ENCODE data around the gene AMMECR1. TPM values are rescaled to one million over a fixed set of nuclear protein-coding genes. Genes with fewer than 3 reads are reported as not detected.

Gene AMMECR1
- total and polyA plus RNA-seq, 4 donors: 3.5 to 14.0 (median 5.7) TPM

DNA sequence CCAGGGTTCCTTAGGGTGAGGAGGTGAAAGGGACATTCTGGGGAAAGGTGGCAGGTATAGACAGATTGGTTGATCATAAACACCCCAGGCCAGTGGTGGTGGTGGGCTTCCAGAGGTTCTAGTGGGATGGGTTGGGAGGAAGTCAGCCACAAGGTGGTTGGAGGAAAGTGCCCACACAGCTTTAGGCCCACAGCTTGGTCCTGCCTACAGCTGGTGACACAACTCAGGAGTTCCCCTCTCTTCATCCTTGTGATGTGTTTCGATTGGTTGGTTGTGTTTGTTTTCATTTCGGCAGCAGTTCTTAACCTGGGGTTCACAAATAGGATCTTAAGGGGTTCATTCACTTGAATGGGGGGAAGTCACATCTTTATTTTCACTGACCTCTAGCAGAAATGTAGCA lies 158.0 kb downstream of the AMMECR1 start:
- H3K4me1 ChIP-seq (ENCODE audit: control insufficient read depth in 5 of 5, insufficient read depth in 5 of 5, low read length in 5 of 5): peaks cover 0 to 2% (median 0%) of the 10 kb centered on the region in 5 donors
- H3K9ac ChIP-seq (ENCODE audit: insufficient read depth in 1 of 2, low read length in 2 of 2): no peak overlapping the region
- H3K9me3 ChIP-seq (ENCODE audit: control insufficient read depth in 4 of 4, insufficient read depth in 3 of 4, low read length in 3 of 4): peaks cover 0 to 2% (median 0%) of the 10 kb centered on the region in 4 donors
- H3K27ac ChIP-seq (ENCODE audit: low read depth in 1 of 2, low read length in 1 of 2): no peak overlapping the region
- no peaks in the 10 kb centered on the region for H3K36me3 ChIP-seq (ENCODE audit: control insufficient read depth in 4 of 4, insufficient read depth in 4 of 4, low read length in 4 of 4)
- H3K4me3 ChIP-seq: no peak overlapping the region
- TF ChIP-seq, protein P1, sequence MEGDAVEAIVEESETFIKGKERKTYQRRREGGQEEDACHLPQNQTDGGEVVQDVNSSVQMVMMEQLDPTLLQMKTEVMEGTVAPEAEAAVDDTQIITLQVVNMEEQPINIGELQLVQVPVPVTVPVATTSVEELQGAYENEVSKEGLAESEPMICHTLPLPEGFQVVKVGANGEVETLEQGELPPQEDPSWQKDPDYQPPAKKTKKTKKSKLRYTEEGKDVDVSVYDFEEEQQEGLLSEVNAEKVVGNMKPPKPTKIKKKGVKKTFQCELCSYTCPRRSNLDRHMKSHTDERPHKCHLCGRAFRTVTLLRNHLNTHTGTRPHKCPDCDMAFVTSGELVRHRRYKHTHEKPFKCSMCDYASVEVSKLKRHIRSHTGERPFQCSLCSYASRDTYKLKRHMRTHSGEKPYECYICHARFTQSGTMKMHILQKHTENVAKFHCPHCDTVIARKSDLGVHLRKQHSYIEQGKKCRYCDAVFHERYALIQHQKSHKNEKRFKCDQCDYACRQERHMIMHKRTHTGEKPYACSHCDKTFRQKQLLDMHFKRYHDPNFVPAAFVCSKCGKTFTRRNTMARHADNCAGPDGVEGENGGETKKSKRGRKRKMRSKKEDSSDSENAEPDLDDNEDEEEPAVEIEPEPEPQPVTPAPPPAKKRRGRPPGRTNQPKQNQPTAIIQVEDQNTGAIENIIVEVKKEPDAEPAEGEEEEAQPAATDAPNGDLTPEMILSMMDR (IDR thresholded peaks at IDR 0.05; ENCODE audit: control extremely low read depth, extremely low read depth): no peak
- WGBS, 2 donors: 67 to 86% methylated on average over 2 of the region's 2 CpGs
- DNase-seq (no peak), ATAC-seq (ENCODE audit: insufficient read depth, low FRiP score) (no peak)
- peaks cover 0 to 20% (median 0%) of the 10 kb centered on the region in 3 donors for H3K27me3 ChIP-seq (ENCODE audit: control insufficient read depth in 3 of 3, insufficient read depth in 3 of 3, low read length in 2 of 3)

DNA sequence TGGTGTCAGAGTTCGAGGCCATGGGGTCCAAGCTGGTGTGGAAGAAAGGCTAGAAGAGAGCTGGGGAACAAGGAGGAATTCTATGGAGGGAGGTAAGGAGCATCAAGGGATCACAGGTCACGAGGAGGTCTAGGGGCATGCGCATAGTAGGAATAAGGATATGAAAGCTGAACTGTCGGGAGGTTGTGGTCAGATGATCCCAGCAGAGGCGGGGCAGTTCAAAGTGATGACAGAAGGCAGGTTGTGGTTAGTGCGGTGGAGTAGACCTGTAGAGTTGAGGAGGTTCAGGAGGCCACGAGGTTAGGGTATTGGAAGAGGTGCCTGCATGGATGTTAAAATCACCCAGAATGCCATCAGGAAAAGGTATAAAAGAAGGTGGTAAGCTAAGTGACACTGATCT lies 158.7 kb downstream of the AMMECR1 start:
- H3K4me3 ChIP-seq: no peak overlapping the region
- 65 to 76% methylated on average over 7 of the region's 7 CpGs for WGBS, 2 donors
- peaks cover 0 to 2% (median 0%) of the 10 kb centered on the region in 4 donors for H3K9me3 ChIP-seq (ENCODE audit: control insufficient read depth in 4 of 4, insufficient read depth in 3 of 4, low read length in 3 of 4)
- TF ChIP-seq, protein P1 (IDR thresholded peaks at IDR 0.05; ENCODE audit: control extremely low read depth, extremely low read depth): no peak
- H3K27me3 ChIP-seq (ENCODE audit: control insufficient read depth in 3 of 3, insufficient read depth in 3 of 3, low read length in 2 of 3): peaks cover 0 to 20% (median 0%) of the 10 kb centered on the region in 3 donors
- H3K36me3 ChIP-seq (ENCODE audit: control insufficient read depth in 4 of 4, insufficient read depth in 4 of 4, low read length in 4 of 4): no peaks in the 10 kb centered on the region
- H3K4me1 ChIP-seq (ENCODE audit: control insufficient read depth in 5 of 5, insufficient read depth in 5 of 5, low read length in 5 of 5): peaks cover 0 to 2% (median 0%) of the 10 kb centered on the region in 5 donors
- no peak overlapping the region for H3K9ac ChIP-seq (ENCODE audit: insufficient read depth in 1 of 2, low read length in 2 of 2)
- DNase-seq (no peak), ATAC-seq (ENCODE audit: insufficient read depth, low FRiP score) (no peak)
- no peak overlapping the region for H3K27ac ChIP-seq (ENCODE audit: low read depth in 1 of 2, low read length in 1 of 2)

DNA sequence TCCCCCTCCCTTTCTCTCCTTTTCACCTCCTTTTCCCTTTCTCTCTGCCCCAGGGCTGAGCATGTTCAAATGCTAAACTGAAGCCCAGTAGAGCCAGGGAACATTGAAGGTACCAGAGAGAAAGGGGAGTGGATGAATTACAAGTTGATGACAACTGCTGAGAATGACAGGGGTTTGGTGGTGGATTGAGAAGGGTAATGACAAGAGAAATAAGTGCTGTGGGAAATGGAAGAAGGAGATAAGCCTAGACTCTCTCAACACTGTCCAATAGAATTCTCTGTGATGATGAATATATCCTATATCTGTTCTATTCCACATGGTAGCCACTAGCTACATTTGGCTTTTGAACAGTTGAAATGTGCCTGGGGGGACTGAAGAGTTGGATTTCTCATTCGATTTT lies 160.4 kb downstream of the AMMECR1 start:
- ATAC-seq (ENCODE audit: insufficient read depth, low FRiP score): no peak

More for the DNA sequence above, 160.4 kb downstream of the AMMECR1 start:
- Histone ChIP-seq H3K9ac (ENCODE audit: insufficient read depth in 1 of 2, low read length in 2 of 2) (no peak overlapping the region), H3K36me3 (ENCODE audit: control insufficient read depth in 4 of 4, insufficient read depth in 4 of 4, low read length in 4 of 4) (no peaks in the 10 kb centered on the region), H3K4me3 (no peak overlapping the region), H3K4me1 (ENCODE audit: control insufficient read depth in 5 of 5, insufficient read depth in 5 of 5, low read length in 5 of 5) (peaks cover 0 to 2% (median 0%) of the 10 kb centered on the region in 5 donors), H3K27ac (ENCODE audit: low read depth in 1 of 2, low read length in 1 of 2) (no peak overlapping the region), H3K9me3 (ENCODE audit: control insufficient read depth in 4 of 4, insufficient read depth in 3 of 4, low read length in 3 of 4) (peaks cover 0 to 2% (median 0%) of the 10 kb centered on the region in 4 donors), H3K27me3 (ENCODE audit: control insufficient read depth in 3 of 3, insufficient read depth in 3 of 3, low read length in 2 of 3) (peaks cover 0 to 19% (median 0%) of the 10 kb centered on the region in 3 donors)
- TF ChIP-seq, protein P1 (IDR thresholded peaks at IDR 0.05; ENCODE audit: control extremely low read depth, extremely low read depth): no peak
- WGBS, 2 donors: 60 to 80% methylated on average over 1 of the region's 1 CpG
- no peak for DNase-seq

Data from lung (tissue), 12 donors.